Cortex of kidney (tissue), 1 donor: ENCODE measurements around the gene MAP4K2.
"Not testable (repeated sequence)": the region's sequence is repeated elsewhere in the genome, so short reads cannot be mapped to it uniquely, and the experiment has no call there.

Experiments used
- DNase-seq: peaks from one replicate; lab custom pipeline; 2025; lab: John Stamatoyannopoulos, UW

The MAP4K2 gene

DNA sequence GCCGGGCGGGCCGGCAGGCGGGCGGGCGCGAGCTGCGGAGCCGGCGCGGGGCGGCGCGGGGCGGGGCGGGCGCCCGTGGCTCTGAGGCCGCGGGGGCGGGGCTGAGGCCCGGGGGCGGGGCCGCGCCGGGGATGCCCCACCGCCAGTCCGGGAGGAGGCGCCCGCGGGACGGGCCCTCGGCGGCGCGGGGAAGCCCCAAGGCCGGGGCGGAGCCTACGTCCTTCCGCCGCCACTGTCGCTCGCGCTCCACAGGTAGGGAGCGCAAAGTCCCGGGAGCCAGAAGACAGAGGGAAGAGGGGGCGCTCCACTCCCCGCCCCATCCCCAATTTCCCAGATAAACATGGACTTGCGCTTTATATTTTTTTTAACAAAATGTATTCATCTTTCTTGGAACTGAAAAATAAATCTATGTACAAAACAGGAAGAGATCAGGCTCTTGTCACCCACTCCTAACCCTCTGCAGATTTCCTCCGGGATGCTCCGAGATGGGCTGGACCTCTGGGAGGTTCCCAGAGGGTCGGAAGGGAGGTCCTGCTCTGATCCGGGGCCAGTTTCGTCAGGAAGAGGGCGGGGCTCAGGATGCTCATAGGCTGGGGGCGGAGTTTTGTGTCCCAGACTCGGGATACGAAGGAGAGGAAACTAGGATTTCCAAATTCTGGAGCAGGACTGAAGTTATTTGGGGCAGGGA is at the start of gene MAP4K2:
Gene MAP4K2, minus strand, starts transcription at position 57 of the 688 bp plus-strand sequence. CDS start 65 bp downstream, outside the sequence.
- DNase-seq: no peak

DNA sequence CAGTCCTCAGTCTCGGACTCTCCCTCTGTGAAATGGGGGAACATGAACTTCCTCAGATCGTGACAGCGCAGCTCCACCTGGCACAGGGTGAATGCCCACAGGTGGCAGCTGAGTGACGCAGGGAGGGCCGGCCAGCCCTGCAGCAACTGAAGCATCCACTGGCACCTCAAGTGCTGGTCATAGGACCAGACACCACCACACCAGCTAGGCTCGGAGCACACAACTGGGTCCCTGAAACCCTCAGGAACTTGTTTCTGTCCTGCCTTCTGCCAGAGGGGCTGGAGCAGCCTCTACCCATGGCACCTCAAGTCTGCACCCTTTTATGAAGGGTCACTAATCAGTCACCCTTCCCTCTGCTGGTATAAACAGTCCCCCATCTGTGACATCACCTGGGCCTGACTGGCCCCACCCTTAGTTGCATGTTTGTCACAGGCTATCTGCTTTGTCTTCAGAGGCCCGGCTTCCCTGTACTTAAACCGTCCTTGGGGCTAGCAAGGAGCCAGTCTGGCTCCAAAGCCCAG is 48.9 kb upstream of the MAP4K2 start:
- no peak for DNase-seq

DNA sequence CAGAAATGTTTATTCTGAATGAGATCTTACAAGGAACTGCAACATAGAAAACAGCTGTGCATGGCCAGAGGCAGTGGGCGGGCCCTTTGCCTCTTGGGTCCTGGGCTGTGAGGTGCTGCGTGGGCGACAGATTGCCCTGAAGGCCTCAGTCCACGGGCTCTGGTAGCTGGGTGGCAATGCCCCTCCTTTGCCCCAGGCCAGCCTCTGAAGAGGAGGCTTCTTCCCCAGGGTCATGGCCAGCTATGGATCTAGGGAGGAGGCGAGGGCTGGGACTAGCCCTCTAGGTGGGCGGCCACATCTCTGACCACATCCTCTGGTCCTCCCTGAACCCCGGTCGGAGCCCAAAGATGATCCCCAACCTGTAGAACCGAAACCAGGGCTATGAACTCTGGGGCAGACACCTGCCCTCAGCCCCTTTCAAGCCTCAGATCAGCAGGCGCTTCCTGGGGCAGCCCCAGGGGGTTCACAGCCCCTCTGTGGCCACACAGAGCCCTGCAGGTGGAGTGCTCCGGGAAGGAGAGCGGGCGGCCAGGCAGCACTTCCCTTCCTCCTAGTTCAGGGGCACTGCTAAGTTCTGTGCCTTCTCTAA is 48.1 kb upstream of the MAP4K2 start:
- no peak for DNase-seq

DNA sequence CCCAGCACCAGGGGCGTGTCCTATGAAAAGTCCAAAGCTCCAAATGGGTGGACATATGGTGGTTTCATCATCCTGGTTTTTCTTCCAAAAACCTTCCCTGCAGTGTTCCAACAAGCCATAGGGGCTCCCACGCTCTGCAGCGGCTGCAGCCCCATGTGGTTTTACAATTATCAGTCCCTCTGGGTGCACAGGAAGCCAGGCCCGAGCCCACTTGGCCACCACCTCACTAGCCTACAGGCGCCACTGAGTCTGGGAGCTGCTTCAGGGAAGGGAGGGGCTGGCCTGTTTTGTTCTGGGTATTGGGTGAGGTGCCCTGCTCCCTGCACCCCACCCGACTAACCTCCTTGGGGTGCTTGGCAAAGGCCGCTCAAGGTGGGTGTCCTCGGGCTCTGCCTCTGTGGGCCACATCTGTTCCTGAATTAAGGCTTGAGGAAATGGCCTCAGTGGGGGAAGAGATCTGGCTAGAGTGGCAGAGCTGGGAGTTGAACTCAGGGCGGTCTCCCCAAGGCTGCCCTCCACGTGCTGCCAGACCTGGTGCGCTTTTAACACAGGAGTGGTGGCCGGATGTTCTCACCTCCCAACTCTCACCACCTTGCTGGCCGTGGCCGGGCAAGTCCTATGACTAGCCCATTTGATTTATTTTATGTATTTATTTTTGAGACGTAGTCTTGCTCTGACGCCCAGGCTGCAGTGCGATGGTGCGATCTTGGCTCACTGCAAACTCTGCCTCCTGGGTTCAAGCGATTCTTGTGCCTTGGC is 46.8 kb upstream of the MAP4K2 start:
- DNase-seq: no peak

DNA sequence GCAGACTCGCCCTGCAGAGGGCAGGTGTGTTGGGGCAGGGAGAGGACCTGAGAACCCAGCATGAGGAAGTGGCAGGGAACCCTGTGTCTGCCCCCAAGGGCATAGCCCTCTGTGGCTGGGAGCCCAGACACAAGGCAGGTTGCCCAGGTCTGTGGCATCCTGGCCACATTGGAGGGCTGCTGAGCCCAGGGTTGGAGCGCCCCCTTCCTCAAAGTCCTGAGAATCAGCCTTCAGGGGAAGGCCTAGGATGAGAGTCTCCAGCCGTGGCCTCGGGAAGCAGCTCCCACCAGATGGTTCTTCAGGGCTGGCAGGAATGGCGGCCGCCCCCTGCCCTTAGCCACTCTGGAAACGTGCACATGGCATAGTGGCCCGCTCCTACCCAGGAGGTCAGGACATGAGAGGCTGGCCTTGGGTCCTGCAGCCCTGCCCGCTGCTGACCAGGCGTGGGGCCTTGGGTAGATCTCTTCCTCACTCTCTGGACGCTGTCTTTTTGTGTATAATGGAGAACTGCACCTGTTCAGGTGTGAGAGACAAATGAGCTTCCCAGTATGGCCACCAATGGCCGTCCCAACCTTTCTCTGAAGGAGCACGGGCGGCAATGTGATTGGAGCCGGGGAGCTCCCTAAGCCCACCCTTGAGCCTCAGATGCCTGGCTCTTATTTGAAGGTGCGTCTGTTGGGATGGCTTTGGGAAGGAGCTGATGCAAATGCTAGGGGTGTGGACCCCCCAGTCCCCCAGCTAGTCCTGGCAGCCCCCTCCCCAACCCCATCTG is 46.0 kb upstream of the MAP4K2 start:
- no peak for DNase-seq

DNA sequence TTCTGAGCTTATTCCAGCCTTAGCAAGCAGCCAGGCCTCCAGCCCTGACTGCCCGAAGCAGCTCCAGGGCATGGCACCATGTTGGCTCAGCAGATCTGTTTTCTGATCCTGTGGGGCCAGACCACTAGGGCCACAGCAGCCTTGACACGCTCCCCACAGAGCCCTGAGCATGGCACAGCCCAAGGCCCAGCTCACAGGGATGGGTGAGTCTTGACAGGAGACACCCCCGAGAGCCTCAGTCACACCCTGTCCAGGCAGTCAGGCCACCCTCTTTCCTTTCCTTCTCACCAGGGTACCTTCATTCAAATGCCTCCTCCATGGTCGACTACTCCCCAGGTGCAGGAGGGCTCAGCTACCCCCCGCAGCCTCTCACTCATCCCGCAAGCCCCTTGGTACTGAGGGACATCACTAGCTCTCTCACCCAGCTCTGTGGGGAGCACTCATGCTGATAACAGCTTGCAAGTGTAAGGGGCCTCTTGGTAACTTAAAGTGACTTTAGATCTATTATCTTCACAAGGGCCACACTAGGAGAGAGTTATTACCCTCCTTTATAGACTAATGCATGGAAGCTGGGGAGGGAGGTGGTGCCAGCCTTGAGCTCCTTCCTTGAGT is 45.3 kb upstream of the MAP4K2 start:
- DNase-seq: no peak

DNA sequence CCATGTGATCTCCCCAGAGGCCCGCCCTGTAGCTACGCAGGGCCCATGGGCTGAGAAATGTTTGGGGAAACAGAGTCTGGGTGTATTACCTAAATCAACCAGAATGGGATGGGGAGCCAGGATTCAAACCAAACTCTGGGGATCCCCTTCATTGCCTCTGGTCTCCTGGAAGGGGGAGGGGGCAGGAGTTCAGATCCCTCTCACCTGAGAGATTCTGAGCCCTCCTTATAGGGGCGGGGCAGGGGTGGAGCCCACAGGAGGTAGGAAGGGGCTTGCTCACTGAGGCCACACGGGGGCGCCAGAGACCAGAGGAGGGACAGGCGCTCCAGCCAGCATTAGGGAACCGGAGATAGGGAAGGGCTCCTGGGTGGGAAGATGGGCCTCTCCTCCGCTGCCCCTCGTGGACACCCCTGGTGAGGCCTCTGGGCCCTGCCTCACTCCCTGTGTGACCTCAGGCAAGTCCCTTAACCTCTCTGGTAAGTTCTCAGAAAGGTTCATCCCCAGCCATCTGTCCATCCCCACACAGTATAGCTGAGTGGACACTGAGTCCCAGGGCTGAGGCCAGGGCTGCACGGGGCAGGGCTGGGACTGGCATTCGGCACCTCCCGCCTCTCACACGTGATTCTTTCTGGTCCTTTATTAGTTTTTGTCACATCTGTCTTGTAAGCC is 44.1 kb upstream of the MAP4K2 start:
- no peak for DNase-seq

DNA sequence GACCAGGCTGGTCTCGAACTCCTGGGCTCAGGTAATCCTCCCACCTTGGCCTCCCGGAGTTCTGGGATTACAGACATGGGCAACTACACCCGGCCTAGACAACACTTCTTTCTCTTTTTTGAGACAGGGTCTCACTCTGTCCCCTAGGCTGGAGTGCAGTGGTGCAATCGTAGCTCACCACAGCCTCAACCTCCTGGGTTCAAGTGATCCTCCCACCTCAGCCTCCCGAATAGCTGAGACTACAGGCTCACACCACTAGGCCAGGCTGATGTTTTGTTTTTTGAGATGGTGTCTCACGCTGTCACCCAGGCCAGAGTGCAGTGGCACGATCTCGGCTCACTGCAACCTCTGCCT is 42.7 kb upstream of the MAP4K2 start:
- not testable (repeated sequence) for DNase-seq

DNA sequence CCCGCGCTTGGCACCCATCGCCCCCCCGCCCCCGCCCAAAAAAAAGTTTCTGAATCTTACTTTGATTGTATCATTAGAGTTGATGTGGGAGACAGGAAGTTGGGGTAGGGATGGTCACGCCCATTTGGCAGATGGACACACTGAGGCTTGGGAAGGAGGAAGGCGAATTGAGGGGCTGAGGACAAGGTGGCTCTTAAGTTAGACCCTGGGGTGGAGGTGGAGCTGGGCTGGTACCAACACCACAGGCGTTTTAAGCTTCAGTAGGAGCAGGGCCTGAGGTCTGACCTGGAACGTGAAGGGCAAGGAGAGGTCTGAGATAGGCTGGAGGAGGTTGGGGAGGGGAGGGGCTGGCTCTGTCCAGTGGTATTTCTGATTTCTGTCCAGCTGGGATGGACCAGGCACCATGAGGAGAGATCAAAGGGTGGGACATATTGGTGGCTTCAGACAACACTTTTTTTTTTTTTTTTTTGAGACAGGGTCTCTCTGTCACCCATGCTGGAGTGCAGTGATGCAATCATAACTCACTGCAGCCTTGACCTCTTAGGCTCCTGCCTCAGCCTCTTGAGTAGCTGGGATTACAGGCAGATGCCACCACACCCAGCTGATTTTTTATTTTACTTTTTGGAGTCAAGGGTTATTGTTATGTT is 42.2 kb upstream of the MAP4K2 start:
- no peak for DNase-seq

DNA sequence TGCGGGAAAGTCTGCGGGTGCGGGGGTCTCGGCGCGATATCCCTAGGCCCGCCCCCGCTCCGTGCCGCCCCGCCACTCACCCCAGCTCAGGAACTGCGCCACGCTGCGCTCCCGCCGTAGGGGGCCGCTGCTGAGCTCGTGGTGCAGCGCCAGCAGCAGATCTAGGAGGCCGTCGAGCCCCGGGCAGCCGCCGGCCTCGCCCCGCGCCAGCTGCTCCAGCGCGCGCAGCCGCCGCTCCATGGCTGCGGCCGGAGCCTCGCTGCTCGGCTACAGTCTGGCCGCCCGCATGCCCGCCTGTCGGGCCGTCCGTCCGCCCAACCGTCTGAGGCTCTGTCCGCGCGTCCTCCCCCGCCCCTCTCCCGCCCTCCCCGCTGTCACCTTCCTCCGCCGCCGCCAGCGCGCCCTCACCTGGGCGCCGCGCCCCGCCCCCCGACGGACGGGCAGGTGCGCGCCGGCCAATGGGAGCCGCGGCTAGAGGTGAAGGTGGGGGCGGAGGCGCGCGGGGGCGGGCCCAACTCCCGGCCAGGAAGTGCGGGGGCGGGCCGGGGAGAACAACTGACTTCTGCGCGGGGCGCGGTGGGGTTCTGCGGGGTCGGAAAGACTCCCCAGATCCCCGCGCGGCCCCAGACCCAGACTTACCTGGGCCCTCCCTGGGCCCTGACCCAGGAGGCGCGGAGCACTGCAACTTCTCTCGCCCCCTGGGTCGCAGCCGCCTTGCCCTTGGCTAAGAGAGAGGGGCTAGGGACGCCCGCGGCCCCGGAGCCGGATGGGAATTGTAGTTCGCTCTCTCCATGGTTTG is 41.5 kb upstream of the MAP4K2 start, which contains the start of gene CDC42BPG:
Gene CDC42BPG, minus strand, starts transcription at position 324 of the 799 bp plus-strand sequence. Its CDS starts 84 bp downstream, at position 240.
- no peak for DNase-seq

DNA sequence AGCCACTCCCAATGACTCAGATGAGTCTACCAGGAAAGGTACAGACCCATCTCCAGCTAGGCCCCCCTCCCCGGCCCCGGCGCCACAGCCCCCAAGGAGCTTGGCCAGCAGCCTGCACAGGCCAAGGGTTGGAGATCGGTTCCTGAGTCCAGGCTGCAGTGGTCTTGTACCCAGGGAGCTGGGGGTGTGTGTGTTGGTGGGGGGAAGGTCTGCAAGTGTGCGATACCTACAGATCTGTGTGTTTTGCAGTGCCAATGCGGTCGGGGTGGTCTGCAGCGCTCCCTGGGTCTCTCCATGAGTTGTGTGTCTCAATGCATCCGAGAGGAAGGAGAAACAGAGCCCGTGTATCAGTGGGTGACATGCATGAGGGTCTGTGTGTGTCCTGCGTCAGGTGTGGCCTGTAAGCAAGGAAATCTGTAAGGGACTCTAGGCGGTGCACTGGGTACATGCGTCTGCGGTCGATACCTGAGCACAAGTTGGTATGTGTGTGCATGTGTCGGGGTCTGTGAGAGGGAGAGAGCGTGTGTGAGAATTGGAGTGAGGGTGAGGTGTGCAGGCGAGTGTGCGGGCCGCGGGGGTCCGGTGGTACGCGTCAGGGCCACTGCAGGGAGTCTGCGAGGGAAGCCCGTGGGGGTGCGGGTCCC is 40.8 kb upstream of the MAP4K2 start:
- DNase-seq: no peak

DNA sequence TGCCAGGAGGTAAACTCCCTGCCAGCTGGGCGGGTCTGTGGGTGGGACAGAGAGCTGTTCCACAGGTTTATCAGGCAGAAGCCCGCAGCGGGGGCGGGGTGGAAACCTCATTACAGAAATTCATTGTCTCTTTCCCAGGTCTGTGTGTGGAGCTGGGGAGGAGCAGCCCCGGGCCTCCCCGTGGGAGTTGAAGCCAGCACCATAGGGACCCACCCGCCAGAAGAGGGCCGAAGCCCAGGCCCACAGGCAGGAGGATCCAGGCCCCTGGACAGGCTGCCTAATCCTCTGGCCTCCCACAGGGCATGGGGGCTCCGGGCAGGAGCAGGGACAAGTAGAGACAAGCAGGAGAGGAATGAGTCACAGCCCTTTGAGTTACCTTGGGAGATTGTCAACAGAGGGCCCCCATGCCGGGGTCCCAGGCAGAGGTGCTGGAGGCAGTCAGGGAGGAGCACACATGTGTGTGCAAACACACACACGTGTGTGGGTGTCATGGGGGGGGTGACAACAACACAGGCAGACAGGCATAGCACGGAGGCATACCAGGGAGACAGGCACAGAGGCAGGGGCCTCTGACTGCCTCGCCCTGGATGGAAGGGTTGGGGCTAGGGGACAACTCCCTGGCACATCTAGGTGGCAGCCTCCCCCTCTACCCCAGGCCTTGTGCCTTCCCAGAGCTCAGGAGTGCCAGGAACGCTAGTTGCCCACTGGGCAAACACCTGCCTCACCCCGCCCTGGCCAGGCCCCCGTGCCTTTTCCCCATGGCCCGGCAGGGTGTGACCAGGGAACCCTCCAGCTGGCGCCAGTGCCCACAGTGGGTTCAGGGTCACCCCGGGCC is 40.1 kb upstream of the MAP4K2 start:
- DNase-seq: no peak

DNA sequence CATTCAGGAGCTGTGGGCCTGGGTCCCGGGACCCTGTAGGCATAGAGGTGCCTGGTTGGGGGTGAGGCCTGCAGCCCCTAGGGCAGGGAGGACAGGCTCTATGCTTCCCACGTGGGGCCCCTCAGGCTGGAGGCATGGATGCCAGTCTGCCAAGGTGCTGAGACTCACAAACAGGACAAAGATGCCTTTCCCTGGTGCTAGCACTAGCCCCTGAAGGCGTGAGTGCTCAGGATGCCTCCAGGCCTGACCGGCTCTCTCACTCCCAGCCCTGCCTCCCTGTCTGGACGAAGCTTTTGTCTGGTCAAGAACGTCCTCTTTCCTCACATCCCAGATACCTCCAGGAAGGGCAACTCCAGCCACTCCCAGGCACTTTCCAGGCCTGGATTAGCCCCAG is 39.3 kb upstream of the MAP4K2 start:
- no peak for DNase-seq

DNA sequence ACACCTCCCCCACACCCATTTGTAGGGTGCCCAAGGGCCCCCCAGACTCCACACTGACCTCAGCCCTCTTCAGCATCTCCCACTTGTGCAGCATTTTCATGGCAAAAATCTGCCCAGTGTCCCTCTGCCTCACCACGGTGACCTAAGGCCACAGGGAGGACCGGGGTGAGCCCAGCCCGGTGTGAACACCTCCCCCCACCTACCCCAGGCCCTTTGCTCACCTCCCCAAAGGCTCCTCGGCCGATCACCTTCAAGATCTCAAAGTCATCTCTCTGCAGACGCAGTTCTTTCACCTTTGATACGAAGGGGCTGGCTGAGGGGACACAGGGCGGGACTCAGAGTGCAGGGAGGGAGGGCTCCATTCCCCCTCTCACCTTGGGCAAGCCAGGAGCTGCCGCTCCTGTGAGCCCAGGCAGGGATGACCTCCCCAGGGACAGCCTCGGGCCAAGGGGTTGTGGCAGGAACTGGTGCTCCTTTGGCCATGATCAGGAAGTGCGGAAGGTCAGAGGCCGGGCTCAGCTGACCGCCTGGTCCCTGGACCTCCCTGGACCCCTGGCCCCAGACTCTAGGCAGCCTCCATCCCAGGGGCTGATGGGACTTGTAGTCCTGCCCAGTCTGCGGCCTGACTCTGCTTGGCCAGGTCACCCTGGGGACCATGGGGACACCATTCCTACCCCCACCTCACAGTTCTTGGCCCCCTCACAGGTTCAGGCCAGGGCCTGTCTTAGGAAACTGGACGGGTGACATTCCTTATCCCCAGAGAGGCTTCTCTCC is 38.8 kb upstream of the MAP4K2 start:
- no peak for DNase-seq

DNA sequence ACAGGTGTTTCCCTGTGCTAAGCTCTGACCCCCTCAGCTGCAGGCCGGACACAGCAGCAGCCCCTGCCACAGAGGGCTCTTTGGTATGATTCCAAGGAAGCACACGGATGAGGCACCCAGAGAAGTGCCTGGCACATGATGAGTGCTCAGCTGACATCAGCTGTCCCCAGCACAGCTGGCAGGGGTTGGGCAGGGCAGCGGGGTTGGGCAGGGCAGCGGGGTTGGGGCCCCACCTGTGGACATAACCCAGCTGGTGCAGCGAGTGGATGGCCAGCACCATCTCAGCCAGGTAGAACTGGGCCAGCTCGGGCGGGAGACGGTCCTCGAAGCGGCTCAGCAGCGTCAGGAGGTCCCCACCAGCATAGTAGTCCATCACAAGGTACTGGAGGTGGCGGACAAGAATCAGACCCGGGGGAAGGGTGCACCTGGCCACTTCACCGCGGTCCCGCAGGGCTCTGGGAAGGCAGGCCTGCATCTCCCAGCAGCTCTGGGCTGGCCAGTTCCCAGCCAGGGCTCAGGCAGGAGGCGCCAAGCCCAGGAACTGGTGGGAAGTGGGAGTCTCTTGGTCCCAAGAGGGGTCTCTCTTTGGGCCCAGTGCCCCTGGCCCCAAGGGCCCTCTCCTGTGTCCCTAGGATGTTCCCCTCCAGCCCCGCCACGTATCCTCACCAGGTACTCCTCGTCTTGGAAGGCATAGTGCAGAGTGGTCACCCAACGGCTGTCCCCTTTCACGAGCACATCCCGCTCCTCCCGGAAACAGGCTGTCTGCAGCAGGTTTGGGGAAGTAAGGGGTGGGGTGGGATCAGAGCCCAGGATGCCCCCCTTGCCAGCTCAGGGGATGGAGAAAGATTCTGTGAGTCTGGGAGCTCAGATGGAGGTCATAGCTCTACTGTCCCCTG is 37.1 kb upstream of the MAP4K2 start:
- DNase-seq: no peak

DNA sequence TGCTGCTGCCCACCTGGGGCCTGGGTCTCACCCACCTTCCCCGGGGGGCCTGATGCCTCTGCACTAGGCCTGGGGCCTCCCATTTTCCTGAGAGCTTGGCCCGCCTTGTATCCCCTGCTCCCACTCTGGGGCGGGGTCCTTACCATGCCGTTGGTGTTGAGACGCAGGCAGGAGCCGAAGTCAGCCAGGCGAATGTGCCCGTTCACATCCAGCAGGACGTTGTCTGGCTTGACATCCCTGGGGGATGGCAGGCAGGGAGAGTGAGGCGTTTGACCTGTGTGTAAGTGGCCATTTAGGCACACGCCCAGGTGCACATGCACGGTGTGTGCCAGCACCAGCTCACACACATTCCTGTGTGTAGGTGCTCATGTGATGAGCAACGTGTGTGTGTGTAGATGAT is 36.3 kb upstream of the MAP4K2 start:
- no peak for DNase-seq
